ENCODE data around the gene SRRT.

Gene SRRT

DNA sequence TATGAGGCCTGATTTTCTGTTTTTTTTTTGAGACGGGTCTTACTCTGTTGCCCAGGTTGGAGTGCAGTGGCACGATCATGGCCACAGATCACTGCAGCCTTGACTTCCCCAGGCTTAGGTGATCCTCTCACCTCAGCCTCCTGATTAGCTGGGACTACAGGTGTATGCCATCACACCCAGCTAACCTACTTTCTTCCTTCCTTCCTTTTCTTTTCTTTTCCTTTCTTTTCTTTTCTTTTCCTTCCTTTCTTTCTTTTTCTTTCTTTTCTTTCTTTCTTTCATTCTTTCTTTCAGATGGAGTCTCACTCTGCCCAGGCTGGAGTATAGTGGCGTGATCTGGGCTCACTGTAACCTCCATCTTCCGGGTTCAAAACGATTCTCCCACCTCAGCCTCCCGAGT lies 3.8 kb downstream of the SRRT start:
- no peak for FAIRE-seq
- DNase-seq (ENCODE audit: extremely low spot score, insufficient read length, low read depth): no peak

DNA sequence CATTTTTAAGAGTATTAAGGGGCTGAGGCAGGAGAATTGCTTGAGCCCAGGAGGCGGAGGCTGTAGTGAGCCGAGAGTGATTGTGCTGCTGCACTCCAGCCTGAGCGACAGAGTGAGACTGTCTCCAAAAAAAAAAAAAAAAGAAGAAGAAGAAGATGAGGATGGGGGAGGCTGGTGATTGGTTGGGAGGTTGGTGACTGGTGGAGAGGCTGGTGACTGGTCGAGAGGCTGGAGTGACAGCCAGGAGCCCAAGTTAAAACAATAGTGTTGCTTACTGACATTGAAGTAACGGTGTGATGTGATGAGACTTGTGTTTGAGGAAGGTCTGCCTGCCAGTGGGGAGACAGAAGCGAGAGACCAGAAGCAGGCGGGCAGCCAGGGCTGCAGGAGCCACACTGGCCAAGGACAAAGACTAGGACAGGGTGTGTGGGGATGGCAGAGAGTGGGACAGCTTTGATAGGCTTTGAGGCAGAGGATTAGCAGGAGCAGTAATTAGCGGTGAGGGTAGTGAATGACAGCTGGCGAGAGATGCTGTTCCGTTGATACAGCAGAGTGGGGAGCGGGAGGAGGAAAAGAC lies 4.9 kb downstream of the SRRT start:
- no peak for FAIRE-seq

DNA sequence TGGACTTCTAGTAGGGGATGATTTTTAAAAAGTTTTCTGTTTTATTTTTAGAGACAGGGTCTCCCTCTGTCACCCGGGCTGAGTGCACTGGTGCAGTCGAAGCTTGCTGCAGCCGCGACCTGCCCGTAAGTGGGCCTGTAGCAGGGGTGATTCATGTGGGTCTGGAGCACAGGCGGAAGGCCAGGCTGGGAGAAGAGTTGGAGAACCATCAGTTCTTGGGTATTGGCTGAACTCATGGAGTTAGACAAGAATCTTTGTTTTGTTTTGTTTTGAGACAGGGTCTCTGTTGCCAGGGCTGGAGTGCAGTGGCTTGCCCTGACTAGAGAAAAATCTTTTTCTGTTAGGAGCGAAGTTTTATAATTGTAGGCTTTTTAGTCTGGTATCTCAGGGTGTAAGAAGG lies 5.7 kb downstream of the SRRT start:
- FAIRE-seq (no peak), DNase-seq (ENCODE audit: extremely low spot score, insufficient read length, low read depth) (no peak)

More for the DNA sequence above, 4.9 kb downstream of the SRRT start:
- no peak for DNase-seq (ENCODE audit: extremely low spot score, insufficient read length, low read depth)

- DNase-seq (ENCODE audit: extremely low spot score, insufficient read length, low read depth) (no peak), FAIRE-seq (no peak)
Observed at GRCh38 chr7:100881136-100881535, 6.2 kb downstream of the SRRT start.

GRCh38 chr7:100882201-100882600 lies 7.3 kb downstream of the SRRT start:
- no peak for FAIRE-seq
- DNase-seq (ENCODE audit: extremely low spot score, insufficient read length, low read depth): no peak

DNA sequence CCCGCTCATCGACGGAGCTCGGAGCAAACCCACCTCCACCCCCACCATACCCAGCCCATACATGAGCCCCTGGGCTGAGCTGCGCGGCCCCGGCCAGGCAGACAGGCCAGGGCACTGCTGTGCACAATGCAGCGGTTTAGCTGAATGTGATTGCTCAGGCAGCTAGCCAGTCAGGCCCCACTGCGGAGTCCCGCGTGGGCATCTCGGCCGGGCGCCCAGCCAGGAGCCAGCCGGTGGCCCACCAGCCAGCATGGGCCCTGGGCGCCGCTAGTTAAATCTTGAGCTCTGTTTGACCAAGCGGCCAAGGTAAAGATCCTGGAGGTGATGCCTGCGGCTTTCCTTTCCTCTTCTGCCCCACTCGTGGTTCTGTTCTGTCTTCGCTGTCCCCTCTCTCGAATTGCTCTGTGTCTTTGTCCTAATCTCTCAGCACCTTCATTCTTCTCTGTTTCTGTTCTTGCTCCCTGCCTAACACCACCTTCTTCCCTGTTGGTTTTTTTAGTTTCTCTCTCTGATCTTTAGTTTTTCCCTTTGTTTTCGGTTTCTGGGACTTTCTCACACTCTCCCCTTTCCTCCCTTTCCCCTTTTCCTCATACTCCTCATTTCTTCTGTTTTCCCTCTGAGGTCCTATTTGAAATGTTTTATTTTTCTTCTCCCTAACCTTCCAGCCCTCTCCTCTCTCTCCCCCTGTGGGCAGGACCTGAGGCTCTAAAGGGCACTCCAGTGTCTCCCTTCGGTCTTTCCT lies 8.1 kb downstream of the SRRT start:
- FAIRE-seq (no peak), DNase-seq (ENCODE audit: extremely low spot score, insufficient read length, low read depth) (no peak)

DNA sequence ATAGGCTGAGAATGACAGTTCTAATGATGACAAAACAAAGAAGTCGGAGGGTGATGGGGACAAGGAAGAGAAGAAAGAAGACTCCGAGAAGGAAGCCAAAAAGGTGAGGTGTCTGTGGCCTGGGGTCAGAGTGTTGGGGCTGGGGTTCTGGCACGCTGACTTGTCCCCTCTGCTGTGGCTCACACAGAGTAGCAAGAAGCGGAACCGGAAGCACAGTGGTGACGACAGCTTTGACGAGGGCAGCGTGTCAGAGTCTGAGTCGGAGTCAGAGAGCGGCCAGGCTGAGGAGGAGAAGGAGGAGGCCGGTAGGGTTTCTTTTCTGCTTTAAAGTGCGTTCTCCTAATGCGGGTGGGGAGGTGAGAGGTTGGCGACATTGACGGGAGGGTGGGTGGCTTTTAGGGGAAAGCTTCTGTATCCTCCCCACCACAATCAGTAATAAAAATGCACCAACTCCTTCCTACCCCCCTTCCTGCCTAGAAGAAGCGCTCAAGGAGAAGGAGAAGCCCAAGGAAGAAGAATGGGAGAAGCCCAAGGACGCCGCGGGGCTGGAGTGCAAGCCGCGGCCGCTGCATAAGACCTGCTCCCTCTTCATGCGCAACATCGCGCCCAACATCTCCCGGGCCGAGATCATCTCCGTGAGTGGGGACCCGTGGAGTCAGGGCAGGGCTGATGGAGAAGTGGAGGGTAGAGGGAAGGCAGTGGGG lies 10.0 kb downstream of the SRRT start:
- no peak for FAIRE-seq

DNA sequence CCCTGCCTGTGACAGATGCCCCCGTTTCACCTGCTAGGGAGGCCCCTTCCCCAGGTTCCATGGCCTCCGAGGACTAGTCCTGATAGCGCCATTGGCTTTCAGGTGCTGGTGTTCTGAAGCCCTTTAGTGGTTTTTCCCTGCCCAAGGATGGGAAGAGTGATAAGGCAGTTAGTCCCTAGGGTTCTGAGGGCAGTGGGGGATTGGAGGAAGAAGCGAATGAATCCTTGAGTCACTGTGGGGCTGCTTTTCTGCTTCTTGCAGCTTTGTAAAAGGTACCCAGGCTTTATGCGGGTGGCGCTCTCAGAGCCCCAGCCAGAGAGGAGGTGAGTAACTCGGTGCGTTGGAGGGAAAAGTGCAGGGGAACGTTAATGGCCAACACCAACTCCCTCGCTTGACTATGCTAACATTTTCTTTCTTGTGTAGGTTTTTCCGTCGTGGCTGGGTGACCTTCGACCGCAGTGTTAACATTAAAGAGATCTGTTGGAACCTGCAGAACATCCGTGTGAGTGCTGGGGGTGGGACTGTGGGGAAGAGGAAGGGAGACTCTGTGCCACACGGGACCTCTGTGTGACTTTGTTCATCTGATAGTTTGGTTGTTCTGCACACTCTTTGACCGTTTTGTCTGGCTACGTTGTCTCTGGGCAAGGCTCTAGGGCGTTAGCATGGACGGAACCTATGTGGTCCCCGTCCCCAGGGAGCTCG lies 10.7 kb downstream of the SRRT start:
- no peak for FAIRE-seq
- DNase-seq (ENCODE audit: extremely low spot score, insufficient read length, low read depth): no peak

More for the DNA sequence above, 10.0 kb downstream of the SRRT start:
- no peak for DNase-seq (ENCODE audit: extremely low spot score, insufficient read length, low read depth)

DNA sequence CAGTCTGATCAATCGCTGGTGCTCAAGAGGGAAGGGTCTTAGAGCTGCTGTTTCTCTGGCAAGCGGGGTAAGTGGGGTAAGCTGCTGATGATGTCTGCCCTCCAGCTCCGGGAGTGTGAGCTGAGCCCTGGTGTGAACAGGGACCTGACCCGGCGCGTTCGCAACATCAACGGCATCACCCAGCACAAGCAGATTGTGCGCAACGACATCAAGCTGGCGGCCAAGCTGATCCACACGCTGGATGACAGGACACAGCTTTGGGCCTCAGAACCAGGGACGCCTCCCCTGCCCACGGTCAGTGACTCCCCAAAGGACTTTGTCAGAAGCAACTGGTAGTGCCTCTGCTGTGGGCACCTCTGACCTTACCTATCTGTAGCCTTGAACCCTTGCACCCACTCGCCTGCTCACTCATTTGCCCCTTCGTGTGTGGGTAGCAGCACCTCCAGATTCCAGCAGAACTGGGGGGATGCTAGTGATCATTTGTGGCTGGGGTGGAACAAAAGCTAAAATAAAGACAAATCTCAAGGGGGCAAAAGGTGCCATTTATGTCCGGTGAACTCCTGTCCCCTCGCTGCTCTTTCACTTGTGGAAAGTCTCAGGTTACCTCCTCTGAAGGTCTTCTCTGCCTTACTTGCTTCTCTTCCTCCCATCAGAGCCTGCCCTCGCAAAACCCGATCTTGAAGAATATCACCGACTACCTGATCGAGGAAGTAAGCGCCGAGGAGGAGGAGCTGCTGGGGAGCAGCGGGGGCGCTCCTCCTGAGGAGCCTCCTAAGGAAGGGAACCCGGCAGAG lies 11.4 kb downstream of the SRRT start:
- no peak for DNase-seq (ENCODE audit: extremely low spot score, insufficient read length, low read depth)
- FAIRE-seq: no peak

DNA sequence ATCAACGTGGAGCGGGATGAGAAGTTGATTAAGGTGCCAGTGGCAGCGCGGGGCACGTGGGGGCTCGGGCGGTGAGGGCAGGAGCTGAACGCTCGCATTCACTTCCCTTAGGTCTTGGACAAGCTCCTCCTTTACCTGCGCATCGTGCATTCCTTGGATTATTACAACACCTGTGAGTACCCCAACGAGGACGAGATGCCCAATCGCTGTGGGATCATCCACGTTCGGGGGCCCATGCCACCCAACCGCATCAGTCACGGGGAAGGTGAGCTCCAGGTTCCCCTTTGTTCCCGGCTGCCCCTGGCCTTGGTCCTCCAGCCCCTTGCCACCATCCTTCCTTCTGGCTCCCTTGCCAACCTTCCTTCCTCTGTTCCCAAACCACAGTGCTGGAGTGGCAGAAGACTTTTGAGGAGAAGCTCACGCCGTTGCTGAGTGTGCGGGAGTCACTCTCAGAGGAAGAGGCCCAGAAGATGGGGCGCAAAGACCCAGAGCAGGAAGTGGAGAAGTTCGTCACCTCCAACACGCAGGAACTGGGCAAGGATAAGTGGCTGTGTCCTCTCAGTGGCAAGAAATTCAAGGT lies 12.1 kb downstream of the SRRT start:
- FAIRE-seq (no peak), DNase-seq (ENCODE audit: extremely low spot score, insufficient read length, low read depth) (no peak)

- DNase-seq (ENCODE audit: extremely low spot score, insufficient read length, low read depth): peak; percentile 70
- peak; percentile 98 for FAIRE-seq
Observed at GRCh38 chr7:100887516-100888290, 12.8 kb downstream of the SRRT start.

DNA sequence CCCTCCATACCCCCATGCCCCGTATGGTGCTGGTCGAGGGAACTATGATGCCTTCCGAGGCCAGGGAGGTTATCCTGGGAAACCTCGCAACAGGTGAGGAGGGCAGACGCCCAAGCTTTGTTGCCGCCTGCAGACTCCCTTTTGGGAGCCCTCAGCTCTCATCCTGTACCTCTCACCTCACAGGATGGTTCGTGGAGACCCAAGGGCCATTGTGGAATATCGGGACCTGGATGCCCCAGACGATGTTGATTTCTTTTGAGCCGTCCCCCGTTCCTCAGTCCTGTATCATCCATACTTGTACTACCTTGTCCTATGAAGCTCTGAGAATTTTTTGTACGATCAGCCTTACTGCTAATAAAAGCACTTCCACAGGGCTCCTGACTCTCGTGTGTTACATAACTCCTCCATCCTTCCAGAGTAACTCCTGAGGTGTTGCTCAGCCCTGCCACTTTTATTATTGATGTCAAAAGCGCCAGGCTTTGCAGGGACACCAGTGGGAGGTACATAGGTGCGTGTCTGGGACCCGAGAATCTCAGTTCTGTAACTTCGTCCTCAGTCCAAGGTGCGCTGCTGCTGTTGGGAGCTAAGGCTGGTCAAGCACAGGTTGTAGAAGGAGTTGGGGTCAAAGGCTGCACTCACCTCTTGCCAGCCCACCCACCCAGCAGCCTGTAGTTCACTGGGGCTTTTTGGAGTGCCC lies 13.5 kb downstream of the SRRT start:
- FAIRE-seq (no peak), DNase-seq (ENCODE audit: extremely low spot score, insufficient read length, low read depth) (no peak)

- DNase-seq (ENCODE audit: extremely low spot score, insufficient read length, low read depth) (no peak), FAIRE-seq (no peak)
Observed at GRCh38 chr7:100888988-100889750, 14.3 kb downstream of the SRRT start, which contains the start of gene UFSP1. UFSP1 (minus strand) TSS chr7:100889715; CDS start chr7:100889271, 444 bp downstream.

DNA sequence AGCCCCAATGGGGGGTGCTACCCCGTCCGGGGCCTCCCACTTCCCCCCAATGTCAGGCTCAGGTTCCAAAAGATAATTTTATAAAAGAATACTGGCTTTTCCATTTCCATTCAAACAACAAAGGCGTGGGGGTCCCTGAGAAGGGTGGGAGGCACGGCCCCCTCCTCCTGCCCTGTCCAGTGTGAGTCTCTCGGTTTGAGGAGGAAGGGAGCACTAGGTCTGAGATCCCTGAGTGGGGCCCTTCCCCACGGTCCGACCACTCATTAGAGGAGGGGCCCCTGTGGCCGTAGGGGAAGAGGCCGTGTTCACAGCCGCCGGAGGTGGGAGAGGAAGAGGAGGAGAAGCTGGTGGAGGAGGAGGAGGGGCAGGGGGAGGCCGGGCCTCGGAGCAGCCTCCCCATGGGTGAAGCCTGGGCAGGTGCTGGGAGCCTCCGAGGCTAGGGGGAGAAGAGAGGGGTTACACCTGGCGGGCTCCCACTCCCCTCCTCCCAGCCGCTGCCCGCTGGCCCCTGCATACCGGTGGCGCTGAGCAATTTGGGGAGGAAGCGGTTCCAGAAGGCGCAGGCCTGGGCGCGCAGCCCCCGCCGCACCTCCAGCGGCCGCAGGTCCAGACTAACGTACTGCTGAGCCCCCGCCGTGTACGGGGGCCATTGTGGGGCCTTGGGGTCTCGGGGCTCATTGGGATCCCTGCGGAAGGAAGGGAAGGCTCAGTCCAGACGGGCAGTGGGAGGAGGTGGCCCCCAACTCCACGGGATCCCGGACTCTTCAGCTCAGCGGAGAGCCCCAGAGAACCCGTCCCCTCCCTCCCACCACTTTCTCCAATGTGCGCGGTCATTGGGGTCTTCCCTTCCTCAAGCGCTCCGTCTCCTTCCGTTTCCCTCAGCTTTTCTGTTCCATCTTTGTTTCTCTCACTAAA lies 16.0 kb downstream of the SRRT start:
- no peak for FAIRE-seq
- DNase-seq (ENCODE audit: extremely low spot score, insufficient read length, low read depth): no peak

DNA sequence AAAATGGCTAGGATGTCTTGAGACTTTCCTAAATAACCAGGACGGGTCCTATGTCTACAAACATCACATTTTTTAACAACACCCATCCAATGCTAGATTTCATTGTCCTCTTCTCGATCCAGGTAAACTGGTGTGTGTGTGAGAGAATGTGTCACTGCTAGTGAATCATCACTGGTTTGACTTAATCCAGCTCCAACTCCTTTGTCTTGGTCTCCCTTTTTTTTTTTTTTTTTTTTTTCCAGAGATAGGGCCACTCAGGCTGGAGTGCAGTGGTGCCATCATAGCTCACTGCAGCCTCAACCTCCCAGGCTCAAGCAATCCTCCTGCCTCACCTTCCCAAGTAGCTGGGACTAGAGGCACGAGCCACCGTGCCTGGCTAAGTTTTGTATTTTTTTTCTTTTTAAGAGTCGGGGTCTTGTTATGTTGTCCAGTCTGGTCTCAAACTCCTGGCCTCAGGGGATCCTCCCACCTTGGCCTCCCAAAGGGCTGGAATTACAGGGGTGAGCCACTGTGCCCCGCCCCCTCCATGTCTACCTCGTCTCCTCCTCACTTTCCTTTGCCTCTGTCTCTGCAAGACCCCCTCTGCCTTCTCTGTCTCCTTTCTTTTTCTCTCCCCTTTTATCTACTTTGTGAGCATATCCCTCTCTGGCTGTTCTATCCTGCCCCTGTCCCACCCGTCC lies 16.8 kb downstream of the SRRT start:
- FAIRE-seq: no peak
- DNase-seq (ENCODE audit: extremely low spot score, insufficient read length, low read depth): no peak
